ENCODE data around the gene SPDYC.
"Not testable (repeated sequence)": the region's sequence is repeated elsewhere in the genome, so short reads cannot be mapped to it uniquely, and the experiment has no call there.

Gene SPDYC

GRCh38 chr11:65169164-65169641, 830 bp upstream of the SPDYC start:
- DNase-seq (ENCODE audit: low read depth): no peak

GRCh38 chr11:65172600-65172999, 2.6 kb downstream of the SPDYC start:
- DNase-seq (ENCODE audit: low read depth): no peak

- not testable (repeated sequence) for DNase-seq (ENCODE audit: low read depth)
Observed at GRCh38 chr11:65174571-65175010, 4.6 kb downstream of the SPDYC start.

GRCh38 chr11:65180877-65181568, 11.0 kb downstream of the SPDYC start:
- DNase-seq (ENCODE audit: low read depth): peak; percentile 23

GRCh38 chr11:65181569-65182257, 11.7 kb downstream of the SPDYC start, which contains the start of gene CAPN1:
TSS of gene CAPN1 (plus strand) at chr11:65181928. CDS start at chr11:65182702, 774 bp downstream.
- peak; percentile 47 for DNase-seq (ENCODE audit: low read depth)

- no peak for DNase-seq (ENCODE audit: low read depth)
Observed at GRCh38 chr11:65182258-65183170, 12.5 kb downstream of the SPDYC start.

- no peak for DNase-seq (ENCODE audit: low read depth)
Observed at GRCh38 chr11:65183201-65183891, 13.3 kb downstream of the SPDYC start.

GRCh38 chr11:65184146-65184545, 14.1 kb downstream of the SPDYC start:
- no peak for DNase-seq (ENCODE audit: low read depth)

GRCh38 chr11:65185171-65185570, 15.1 kb downstream of the SPDYC start:
- no peak for DNase-seq (ENCODE audit: low read depth)

- no peak for DNase-seq (ENCODE audit: low read depth)
Observed at GRCh38 chr11:65185869-65186341, 15.9 kb downstream of the SPDYC start.

- DNase-seq (ENCODE audit: low read depth): no peak
Observed at GRCh38 chr11:65186701-65187100, 16.7 kb downstream of the SPDYC start.

- DNase-seq (ENCODE audit: low read depth): no peak
Observed at GRCh38 chr11:65187146-65187675, 17.2 kb downstream of the SPDYC start.

GRCh38 chr11:65187971-65188461, 18.0 kb downstream of the SPDYC start:
- DNase-seq (ENCODE audit: low read depth): no peak

GRCh38 chr11:65188486-65188885, 18.5 kb downstream of the SPDYC start:
- DNase-seq (ENCODE audit: low read depth): no peak

GRCh38 chr11:65189191-65189590, 19.2 kb downstream of the SPDYC start:
- no peak for DNase-seq (ENCODE audit: low read depth)

- no peak for DNase-seq (ENCODE audit: low read depth)
Observed at GRCh38 chr11:65194564-65194963, 24.5 kb downstream of the SPDYC start.

- DNase-seq (ENCODE audit: low read depth): no peak
Observed at GRCh38 chr11:65204143-65204542, 34.1 kb downstream of the SPDYC start.

- no peak for DNase-seq (ENCODE audit: low read depth)
Observed at GRCh38 chr11:65204646-65205601, 34.9 kb downstream of the SPDYC start.

- no peak for DNase-seq (ENCODE audit: low read depth)
Observed at GRCh38 chr11:65205602-65205967, 35.6 kb downstream of the SPDYC start.

GRCh38 chr11:65206441-65206841, 36.4 kb downstream of the SPDYC start:
- no peak for DNase-seq (ENCODE audit: low read depth)
